SHP77 treated with DMSO at 0.1 percent for 48 hours (cell line): Measurements from ENCODE around the gene PIGW.
A peak's percentile ranks its signal among the peaks of the same experiment; 100 is the strongest.

Experiments used
- DNase-seq: peaks from one replicate; lab custom pipeline; 2025; lab: John Stamatoyannopoulos, UW

PIGW gene

DNA sequence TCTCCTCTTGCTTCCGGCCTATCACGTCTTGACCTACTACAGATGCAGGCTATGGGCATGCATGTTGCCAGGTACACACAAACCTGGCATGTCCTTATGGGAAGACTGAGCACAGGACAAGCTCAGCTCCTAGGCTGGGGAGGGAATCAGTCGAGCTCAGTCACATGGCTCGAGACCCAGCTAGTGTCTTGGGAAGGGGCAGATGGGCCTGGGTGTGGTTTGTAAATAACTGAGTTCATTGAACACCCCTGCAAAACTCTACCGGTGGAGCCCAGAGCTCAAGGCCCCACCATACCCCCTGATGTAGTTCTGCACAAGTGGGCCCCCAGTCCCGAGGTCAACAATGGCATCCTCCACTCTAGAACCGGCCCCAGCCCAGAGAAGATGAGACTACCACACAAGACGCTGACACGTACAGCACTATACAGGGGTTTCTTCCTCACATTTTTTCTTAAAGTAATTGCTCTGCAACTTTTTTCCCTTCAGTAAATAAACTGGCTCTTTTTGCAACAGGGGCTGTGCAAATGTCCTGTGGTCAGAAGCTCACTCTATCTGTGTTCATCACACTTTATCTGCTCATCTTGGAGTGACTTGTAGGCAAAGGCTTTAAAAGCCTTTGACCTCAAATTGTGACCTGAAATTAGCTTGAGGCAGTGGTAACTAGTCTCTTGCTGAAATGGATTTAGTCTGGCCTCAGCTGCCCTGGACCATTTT lies 25.4 kb upstream of the PIGW start:
- DNase-seq = no peak

DNA sequence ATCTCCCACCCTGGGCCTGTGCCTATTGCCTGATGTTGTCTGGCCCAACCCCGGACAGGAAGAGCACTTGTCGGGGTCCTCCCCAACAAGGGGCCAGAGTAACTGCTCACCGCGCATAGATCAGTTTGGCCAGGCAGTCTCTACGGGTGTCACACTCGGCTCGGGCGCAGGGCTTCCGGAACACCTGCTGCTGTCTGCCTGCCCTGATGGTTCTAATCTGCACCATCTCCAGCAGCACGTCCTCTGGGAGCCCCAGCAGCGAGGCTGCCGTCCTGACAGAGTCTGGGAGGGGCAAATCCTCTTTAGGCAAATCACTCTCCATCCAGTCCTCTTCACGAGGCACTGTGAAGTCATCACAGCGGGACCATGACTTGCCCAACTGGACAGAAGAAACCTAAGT lies 24.2 kb upstream of the PIGW start:
- no peak for DNase-seq

DNA sequence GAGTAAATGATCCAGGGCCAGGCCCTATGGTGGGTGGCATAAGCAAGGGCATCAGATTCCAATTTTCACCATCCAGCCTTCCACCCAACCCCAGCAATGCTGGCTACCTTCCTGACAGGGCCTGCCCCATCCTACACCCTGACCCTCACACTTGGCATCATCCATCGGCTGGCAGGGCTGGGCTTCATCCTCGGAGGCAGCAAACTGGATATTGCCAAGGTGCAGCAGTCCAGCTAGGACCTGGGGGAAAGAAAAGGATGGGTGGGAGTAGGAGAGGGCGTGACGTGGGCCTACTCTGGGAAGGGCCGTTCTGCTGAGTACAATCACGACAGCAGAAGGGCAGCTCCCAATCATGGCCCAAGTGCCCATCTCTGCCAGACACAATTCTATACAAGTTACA lies 23.6 kb upstream of the PIGW start:
- DNase-seq = no peak

DNA sequence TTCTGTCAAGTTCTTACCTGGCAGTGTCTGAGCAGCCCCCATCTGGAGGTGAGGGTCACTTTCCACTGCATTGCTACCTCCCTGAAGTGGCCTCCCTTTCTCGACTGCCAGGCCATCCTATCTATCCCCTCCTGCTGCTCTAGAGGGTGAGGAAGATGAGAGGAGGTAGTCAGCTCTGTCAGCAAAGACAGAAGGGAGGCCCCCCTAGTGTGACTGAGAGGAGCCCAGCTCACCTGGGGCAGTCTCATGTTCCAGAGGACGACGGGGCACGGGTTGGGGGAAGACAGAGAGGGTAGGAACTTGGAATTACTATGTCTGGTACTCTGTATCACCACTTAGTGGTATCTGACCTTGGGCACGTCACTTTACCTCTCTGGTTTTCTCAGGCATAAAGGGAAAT lies 22.1 kb upstream of the PIGW start:
- DNase-seq = no peak

DNA sequence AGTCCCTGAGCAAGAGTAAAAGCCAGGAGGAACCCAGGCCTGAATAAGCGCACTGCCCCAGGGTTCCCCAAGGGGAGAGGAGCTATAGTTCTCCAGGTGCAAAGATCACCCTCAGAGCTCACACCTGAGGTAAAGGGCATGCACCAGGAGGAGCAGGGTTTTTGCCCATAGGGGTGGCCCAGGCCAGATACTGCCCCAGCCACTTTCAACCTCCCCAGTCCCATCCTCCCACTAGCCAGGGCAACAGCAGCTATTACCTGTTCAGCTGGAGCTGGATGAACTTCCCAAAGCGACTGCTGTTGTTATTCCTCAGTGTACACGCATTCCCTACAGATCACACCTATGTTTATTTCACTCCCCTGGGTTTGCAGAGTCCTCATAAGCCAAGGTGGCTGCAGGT lies 19.9 kb upstream of the PIGW start:
- no peak for DNase-seq

DNA sequence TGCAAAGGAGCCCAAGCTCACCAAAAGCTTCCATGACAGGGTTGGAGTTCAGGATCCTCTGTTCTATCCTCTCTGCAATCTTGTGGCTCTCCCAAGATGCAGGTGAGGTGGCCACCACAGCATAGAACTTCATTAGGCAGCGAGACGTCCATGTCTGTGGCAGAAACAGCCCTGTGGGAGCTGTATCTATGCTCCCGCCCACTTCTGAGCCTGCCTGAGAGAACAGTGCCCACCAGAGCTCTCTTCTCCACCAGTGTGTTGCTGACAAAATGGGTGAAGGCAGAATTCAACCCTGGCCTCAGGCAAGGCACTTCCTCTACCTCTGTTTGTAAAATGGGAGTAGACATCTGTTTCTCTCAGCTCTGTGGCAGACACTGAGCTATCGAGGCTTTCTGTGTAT lies 18.9 kb upstream of the PIGW start:
- no peak for DNase-seq

DNA sequence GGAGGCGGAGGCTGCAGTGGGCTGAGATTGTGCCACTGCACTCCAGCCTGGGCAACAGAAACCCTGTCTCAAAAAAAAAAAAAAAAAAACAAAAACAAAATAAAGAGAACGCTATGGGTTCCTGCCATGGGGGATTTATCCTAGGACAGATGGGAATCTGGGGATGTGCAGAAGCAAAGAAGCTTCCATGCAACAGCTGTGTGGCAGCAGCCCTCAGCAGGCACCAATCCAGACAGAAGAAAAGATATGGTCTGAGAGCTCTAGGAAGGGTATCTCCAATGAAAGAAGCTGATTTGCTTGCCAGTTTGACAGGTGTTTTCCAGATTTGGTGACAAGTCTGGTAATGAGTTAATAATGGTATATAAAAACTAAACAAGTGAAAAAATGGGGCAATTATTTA lies 11.7 kb upstream of the PIGW start:
- DNase-seq = no peak

DNA sequence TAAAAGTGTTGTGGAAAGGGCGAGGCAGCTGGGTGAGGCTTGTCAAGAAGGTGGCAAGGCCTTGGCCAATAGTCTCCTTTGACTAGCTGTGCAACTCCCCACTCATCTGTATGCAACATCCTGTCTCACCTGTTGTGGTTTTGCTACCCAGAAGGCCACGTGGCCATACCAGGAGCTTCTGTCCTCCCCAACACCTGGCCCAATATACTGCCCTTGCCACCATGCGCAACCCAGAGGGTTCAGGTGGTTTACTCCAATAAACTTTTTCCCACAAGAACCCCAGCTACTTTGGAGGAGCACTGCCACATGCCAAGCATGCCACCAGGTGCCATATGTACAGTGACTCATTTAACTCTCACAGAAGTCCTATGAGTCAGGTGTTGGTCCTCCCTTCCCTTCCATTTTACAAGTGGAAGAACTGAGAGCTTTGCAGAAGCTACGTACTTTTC lies 10.3 kb upstream of the PIGW start:
- DNase-seq = no peak

DNA sequence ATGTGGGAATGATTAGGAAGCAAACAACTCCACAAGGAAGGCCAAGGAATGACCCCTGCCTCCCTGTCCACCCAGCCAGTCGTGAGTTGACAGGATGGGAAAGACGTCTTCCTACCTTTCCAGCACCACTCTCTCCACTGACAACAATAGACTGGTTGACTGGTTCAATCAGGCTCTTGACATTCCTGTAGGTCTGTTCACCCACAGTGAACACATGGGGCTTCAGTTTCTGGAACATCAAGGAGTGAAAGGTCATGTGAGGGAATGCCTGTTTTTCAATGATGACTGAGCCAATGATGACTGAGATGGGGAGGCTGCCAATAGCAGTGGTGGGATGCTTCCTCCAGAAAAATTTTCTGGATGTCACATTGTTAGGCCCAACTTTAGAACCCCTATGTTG lies 9.7 kb upstream of the PIGW start:
- no peak for DNase-seq

DNA sequence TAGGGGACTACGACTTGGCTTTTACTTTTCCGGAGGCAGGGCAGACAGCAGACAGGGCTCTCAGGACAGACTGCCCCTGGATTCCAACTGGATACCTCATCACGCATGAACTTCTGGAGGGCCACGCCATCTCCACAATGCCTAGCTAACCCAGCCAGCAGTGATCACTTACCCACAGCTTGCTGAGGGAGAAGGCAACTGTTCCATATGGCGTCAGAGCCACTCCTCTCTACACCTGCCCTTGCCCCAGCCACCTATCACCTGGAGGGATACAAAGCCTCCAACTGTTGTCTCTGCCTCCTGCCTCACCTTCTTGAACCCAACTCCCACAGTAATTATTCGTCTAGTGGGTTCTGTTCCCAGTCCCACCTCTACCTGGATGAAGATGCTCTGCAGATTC lies 8.9 kb upstream of the PIGW start:
- no peak for DNase-seq

DNA sequence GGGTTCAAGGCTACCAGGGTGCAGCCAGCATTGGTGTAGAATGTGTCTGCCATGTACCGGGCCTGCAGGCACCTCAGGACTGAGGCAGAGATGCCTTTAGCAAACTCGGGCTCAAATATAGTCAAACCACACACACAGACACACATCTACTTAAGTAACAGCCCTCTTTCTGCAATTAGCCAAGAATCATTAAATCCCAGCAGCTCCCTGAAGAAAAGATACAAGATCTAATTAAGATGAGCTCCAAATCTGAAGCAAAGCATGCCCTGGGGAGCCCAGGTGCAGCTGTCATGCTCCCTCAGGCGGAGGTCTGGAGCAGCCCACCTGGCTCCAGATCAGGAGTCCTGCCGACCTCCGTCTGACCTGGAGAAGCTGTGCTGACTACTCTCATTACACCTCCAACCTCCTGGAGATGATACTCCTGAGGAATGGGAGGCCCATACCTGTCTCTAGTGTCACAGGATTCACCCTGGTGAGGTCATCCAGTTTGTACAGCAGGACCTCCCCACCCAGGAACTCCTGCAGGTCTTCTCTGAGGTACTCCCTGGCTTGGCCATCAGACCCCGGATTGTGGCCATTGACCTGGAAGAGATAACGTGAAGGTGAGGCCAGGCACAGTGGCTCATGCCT lies 7.1 kb upstream of the PIGW start:
- DNase-seq = no peak

DNA sequence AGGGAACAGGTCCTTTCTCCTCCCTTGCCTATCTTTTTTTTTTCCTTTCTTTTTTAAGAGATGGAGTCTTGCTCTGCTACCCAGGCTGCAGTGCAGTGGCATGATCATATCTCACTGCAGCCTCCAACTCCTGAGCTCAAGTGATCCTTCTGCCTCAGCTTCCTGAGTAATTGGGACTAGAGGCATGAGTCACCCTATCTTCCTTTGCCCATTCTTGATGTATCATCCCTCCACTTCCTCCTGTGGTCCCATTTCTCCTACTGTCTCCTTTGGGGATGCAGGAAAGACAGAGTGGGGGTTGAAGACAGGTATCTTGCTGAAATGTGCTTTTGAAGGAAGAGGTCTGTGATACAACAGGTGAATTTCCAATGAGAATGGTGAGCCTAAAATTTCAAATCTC lies 5.7 kb upstream of the PIGW start:
- DNase-seq = no peak

DNA sequence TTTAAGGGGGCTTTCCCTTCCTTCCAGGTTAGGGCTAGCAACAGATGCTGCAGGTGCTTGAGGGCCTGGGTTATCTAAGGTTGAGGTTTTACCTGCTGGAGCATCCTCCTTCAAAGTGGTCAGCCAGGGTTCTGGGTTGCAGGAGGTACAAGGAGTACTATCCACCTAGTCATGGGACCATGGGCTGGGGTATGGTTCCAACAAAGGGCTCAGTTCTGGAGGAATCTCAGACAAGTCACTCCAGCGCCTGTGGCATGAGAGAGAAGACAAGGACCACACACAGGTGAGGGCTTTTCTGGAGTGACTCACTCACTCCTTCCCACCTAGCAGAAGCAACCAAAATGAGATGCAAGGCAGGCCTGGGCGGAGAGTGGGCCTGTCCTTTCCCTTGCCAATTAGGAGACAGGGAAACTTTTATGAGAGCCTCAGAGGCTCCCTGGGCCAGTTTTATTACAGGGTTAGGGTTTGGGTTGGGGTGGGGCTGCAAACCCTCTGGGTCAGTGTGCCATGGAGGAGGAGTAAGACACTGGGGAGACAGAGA lies 2.3 kb upstream of the PIGW start:
- no peak for DNase-seq

DNA sequence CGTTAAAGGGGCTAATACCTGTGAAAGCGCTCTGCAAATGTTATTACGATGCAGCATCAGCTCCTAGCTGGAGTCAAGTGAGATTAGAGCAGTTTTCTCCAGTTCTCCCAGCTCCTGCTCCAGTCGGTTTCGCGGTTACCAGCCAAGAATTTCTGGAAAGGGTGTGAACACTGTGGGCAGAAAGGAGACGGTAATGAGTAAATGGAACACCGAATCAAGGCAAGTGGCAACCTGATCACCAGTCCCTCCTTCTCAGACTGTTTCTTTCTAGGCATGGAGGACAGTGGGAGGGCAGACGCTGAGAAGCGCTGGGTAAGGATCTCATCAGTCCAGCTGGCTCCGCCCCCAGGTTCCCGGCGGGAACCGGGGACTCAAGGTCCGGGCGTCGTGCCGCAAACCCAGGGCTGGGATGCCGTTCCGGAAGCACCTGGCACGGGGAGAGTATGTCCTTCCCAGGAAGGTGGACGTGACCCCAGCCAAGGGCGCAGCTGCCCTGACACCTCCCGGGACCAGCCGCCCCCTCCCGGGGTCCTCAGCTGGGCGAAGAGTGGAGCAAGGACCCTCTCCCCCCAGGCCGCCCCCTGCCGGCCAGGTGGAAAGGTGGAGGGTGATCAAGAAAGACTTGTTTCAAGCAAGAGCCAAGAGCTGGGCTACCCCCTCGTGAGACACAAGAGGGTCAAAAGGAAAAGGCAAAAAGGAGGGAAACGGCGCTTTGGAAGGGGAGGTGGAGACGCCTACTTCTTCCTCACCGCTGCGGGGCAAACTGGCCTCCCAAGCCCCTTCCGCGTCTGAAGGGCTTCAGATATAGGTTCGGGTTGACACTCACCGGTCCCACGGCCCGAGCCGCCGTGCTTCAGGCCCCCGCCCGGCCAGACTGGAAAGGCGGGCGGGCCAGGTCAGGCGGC lies 600 bp upstream of the PIGW start:
- peak; percentile 49 for DNase-seq

DNA sequence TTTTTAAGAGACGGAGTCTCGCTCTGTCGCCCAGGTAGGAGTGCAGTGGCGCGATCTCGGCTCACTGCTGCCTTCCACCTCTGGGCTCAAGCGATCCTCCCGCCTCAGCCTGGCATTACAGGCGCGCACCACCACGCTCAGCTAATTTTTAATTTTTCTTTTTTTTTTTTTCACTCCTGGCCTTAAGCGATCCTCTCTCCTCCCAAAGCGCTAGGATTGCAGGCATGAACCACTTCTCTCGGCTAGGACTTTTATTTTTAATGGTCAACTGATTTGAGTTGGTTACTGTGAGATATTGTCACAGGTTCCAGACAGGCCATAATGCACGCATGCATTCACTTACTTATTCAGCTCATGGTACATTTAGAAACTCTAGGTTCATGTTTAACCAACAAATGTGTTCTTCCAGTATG lies 888 bp downstream of the PIGW start:
- DNase-seq = no peak

DNA sequence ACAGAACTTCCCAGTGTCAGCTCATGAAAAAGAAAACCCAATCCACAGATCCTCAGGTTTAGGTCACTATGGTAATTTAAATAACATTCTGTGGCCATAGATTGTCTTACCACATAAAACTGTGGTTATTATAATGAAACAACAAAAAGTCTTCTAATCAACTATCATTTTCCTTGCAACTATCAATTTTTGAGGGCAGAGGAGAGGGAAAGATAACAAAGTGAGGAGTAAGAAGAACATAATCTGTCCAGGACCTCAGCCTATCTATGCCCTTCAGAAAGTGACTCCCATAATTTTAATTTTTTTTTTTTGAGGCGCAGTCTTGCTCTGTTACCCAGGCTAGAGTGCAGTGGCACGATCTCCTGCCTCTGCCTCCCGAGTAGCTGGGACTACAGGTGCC lies 5.9 kb downstream of the PIGW start:
- DNase-seq = no peak

DNA sequence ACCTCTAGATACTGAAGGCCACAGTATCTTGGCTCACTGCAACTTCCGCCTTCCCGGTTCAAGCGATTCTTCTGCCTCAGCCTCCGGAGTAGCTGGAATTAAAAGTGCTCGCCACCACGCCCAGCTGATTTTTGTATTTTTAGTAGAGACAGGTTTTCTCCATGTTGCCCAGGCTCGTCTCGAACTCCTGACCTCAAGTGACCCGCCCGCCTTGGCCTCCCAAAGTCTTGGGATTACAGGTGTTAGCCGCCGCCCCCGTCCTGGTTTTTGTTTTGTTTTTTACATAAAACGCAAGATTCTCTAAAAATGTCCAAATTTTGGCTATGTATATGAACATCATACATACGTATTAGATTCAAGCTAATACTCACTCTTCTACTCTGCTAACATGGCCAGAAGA lies 8.0 kb downstream of the PIGW start:
- DNase-seq = no peak

DNA sequence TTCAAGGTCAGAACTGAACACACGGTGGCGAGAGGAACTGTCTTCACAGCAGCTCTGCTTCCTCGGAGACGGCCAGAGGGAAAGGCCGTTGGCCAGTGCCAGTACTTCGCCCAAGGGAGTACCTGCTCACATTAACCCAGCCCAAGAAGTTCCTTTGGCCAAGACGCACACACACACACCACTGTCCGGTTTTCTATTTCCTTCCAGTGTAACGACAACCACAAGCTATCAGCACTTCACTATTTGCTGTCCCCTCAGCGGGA lies 9.2 kb downstream of the PIGW start:
- DNase-seq = peak; percentile 11

DNA sequence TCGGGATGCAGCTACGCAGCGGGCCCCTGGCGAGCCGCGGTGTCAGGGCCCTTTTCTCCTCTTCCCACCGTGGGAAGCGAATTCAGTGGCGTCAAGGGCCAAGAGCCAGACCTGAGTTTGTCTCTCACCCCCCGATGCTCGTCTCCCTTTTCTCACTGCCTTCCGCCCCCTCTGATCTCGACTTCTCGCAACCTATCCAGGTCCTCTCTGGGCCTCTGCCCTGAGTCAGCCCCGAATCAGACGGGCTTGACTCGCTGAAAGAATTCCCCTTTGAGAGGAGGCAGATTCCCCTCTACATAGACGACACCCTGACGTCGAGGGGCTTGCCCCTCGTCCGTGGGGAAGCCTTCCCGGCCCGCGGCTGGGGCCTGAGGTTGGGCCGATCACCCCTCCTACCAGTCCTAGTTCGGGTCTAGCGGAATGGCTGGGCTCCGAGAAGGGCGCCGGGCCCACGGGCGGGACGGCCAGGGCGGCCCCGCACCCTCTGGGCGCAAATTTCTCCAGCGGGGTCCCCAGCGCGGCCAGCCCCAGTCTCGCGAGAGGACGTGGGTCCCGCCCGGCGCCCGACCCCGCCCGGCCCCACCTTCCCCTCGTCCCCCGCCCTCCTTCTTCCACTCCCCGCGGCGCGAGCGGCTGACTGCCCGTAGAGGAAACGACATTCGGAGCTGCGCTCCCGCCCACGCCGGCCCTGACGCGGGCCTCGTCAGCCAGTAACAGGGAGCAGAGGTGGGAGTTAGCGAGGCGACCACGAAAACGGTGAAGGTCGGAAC lies 9.7 kb downstream of the PIGW start, which contains the start of gene GGNBP2:
GGNBP2 (plus strand) TSS at position 613 of the 770 bp plus-strand sequence. CDS start 806 bp downstream, outside the sequence.
- DNase-seq = peak; percentile 24

DNA sequence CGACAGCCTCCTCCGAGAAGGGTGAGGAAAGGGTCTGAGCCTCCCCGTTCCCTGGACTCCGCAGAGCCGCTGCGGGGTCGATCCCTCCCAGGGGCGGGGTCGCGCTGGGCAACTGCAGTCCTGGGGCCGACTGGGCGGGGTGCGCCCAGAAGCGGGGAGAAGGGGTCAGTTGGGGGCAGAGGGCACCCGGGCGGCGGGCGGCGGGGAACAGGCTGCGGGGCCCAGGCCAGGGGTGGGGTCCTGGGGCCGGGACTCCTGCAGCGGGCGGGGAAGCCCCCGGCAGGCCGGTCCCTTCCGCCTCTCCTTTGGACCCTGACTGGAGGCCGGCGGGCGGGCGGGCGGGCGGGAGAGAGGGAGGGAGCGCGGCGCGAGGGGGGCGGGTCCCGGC lies 10.3 kb downstream of the PIGW start:
- no peak for DNase-seq

DNA sequence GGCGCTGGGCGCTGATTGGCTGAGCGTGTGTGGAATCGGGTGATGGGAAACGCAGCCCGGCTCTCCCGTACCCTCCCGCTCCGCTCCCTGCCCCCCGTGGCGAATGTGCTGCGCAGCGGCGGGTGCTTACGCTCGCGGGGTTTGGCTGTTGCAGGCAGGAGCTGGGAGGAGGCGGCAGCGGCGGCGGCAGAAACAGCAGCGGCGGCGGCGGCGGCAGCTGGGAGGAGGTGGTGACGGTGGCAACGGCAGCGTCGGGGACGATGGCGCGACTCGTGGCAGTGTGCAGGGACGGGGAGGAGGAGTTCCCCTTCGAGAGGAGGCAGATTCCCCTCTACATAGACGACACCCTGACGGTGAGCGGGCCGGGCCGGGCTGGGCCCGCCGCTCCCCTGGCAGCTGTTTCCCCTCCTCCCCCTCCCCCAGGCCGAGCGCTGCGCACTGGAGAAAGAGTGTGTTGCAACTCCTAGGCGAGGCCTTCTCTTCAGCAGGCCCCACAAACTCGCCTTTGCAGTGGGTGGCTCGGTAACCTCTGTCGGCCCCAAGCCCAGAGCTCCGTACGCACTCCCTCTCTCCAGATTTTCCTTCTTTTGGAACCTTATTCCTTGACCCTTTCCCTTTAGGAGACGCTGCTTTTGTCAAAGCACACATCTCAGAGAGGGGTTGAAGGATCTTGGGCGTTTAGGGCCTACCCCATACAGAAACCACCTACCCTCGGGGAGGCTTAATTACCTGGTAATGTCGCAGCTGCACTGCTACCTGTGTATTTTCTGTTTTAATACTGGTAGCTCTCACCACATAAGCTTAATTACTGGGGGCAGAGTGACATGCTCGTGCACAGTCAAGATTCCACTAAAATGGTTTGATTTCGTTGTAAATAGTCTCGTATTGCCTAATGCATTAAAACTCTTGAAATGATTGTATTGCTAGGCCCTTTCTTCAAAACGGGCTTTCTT lies 11.0 kb downstream of the PIGW start:
- DNase-seq = peak; percentile 82
